Caco-2 (cell line): Measurements from ENCODE around the gene EIF4ENIF1. TPM values are rescaled to one million over a fixed set of nuclear protein-coding genes. Genes with fewer than 3 reads are reported as not detected.

Source experiments
- BruUV-seq: library from RNA; stranded (reverse); fragments of 400-500 nt; replicated peaks from 2 replicates; lab custom pipeline; 2021; lab: Mats Ljungman, UMichigan
- CTCF ChIA-PET: fragments of 300-600 bp; sonication (Branson Sonifier 250); formaldehyde crosslinking; loops from one replicate; lab custom pipeline; 2022; ENCODE audit warnings: antibody characterized with exemption; lab: Charles Lee
- POLR2A ChIA-PET: fragments of 300-600 bp; sonication (Branson Sonifier 250); formaldehyde crosslinking; loops from one replicate; lab custom pipeline; 2022; ENCODE audit warnings: antibody characterized with exemption; lab: Charles Lee
- DNase-seq, 2 experiments: peaks; one replicate each; pipeline versions ENCODE4 v3.0.0 to v3.0.0-alpha.2; 2020 to 2022
- H3K27me3 ChIP-seq: replicated peaks from 2 replicates; pipeline ENCODE4 v1.6.0; 2011; ENCODE audit warnings: low read length; ENCODE audit not compliant: control insufficient read depth, insufficient read depth
- H3K36me3 ChIP-seq: 2 replicates; pipeline ENCODE4 v1.5.1; 2011; ENCODE audit warnings: low read length; ENCODE audit not compliant: control insufficient read depth, insufficient read depth
- H3K4me1 ChIP-seq: fragments of 250-450 bp; sonication (Bioruptor Pico); 2 replicates; pipeline ENCODE4 v1.5.1; 2020; ENCODE audit warnings: mild to moderate bottlenecking
- H3K4me3 ChIP-seq: 2 replicates; pipeline ENCODE4 v1.5.1; 2011; ENCODE audit warnings: low read depth, mild to moderate bottlenecking, control low read depth, low read length
- H3K9me3 ChIP-seq: fragments of 250-450 bp; sonication (Bioruptor Pico); 2 replicates; pipeline ENCODE4 v1.5.1; 2020; ENCODE audit warnings: mild to moderate bottlenecking, moderate library complexity
- H3K27ac Mint-ChIP-seq: one replicate; pipeline ENCODE4 v1.8.0; 2022; ENCODE audit warnings: mixed read lengths; ENCODE audit not compliant: unreplicated experiment
- H3K27me3 Mint-ChIP-seq: one replicate; pipeline ENCODE4 v1.8.0; 2022; ENCODE audit warnings: mixed read lengths; ENCODE audit not compliant: insufficient read depth, unreplicated experiment
- H3K36me3 Mint-ChIP-seq: one replicate; pipeline ENCODE4 v1.8.0; 2022; ENCODE audit warnings: mild to moderate bottlenecking, mixed read lengths; ENCODE audit not compliant: insufficient read depth, unreplicated experiment
- H3K4me1 Mint-ChIP-seq: one replicate; pipeline ENCODE4 v1.8.0; 2022; ENCODE audit warnings: low read depth, mixed read lengths; ENCODE audit not compliant: unreplicated experiment
- H3K4me3 Mint-ChIP-seq: one replicate; pipeline ENCODE4 v1.8.0; 2022; ENCODE audit warnings: mild to moderate bottlenecking, moderate library complexity, mixed read lengths; ENCODE audit not compliant: unreplicated experiment
- H3K9me3 Mint-ChIP-seq: one replicate; pipeline ENCODE4 v1.8.0; 2022; ENCODE audit warnings: mixed read lengths; ENCODE audit not compliant: unreplicated experiment
- CTCF ChIP-seq, 2 experiments: fragments of 200-600 bp in 1 of 2; IDR thresholded peaks; 1 replicate in 1 of 2; 2 replicates in 1 of 2; pipeline versions ENCODE4 v1.5.1 to v1.8.0; 2011 to 2022; ENCODE audit warnings: antibody characterized with exemption in 1 of 2, control low read depth in 1 of 2, inconsistent platforms in 1 of 2, low read depth in 1 of 2, low read length in 1 of 2, mild to moderate bottlenecking in 1 of 2, moderate library complexity in 1 of 2; ENCODE audit not compliant: insufficient read depth in 1 of 2, severe bottlenecking in 1 of 2, unreplicated experiment in 1 of 2
- intact Hi-C: fragments of 100-400 bp; cut with micrococcal nuclease; formaldehyde crosslinking; loops from one replicate; pipeline ENCODE4 v1.10.0; 2022; ENCODE audit not compliant: unreplicated experiment
- total RNA-seq: library from RNA; stranded (reverse); gene quantifications from 2 replicates; pipeline ENCODE4 v1.2.3, GENCODE V29; 2022

Gene EIF4ENIF1
- total RNA-seq, 1 experiment from 2014 or later, result 39.7 TPM

- CTCF ChIA-PET, result no interaction called here
- Mint-ChIP-seq H3K27me3 (no peaks in the 10 kb centered on the region), H3K4me1 (no peaks in the 10 kb centered on the region)
Observed at GRCh38 chr22:31474743-31475142, 14.9 kb downstream of the EIF4ENIF1 start.

GRCh38 chr22:31465307-31465706, 24.3 kb downstream of the EIF4ENIF1 start:
- H3K27me3 Mint-ChIP-seq, result no peaks in the 10 kb centered on the region
- no peak for DNase-seq
- ChIA-PET CTCF (no interaction called here), POLR2A (no interaction called here)
- no peak for TF ChIP-seq CTCF (IDR thresholded peaks at IDR 0.05; ENCODE audit: insufficient read depth in 1 of 2, low read depth in 1 of 2, low read length in 1 of 2, severe bottlenecking in 1 of 2, unreplicated experiment in 1 of 2)
- no peak overlapping the region for H3K4me3 Mint-ChIP-seq
- H3K9me3 Mint-ChIP-seq, result no peaks in the 10 kb centered on the region
- no peaks in the 10 kb centered on the region for H3K4me1 Mint-ChIP-seq
- Histone ChIP-seq H3K4me3 (no peak overlapping the region), H3K9me3 (no peaks in the 10 kb centered on the region), H3K36me3 (no peaks in the 10 kb centered on the region; the same call in none of the 2 replicates), H3K27me3 (no peaks in the 10 kb centered on the region), H3K4me1 (no peaks in the 10 kb centered on the region)
- no peak overlapping the region for H3K27ac Mint-ChIP-seq
- intact Hi-C loops, result no loop called here
- peaks cover 65% of the 10 kb centered on the region for H3K36me3 Mint-ChIP-seq
- no TSS peak for BruUV-seq

More at GRCh38 chr22:31474743-31475142, 14.9 kb downstream of the EIF4ENIF1 start:
- no peak overlapping the region for H3K4me3 ChIP-seq
- BruUV-seq, result no TSS peak
- Mint-ChIP-seq H3K27ac (no peak overlapping the region), H3K4me3 (no peak overlapping the region), H3K36me3 (peaks cover 59% of the 10 kb centered on the region), H3K9me3 (no peaks in the 10 kb centered on the region)
- TF ChIP-seq CTCF (IDR thresholded peaks at IDR 0.05; ENCODE audit: insufficient read depth in 1 of 2, low read depth in 1 of 2, low read length in 1 of 2, severe bottlenecking in 1 of 2, unreplicated experiment in 1 of 2), result no peak
- intact Hi-C loops, result no loop called here
- H3K36me3 ChIP-seq, result no peaks in the 10 kb centered on the region
- DNase-seq, result no peak
- POLR2A ChIA-PET, result no interaction called here
- no peaks in the 10 kb centered on the region for H3K4me1 ChIP-seq
- H3K9me3 ChIP-seq, result no peaks in the 10 kb centered on the region
- no peaks in the 10 kb centered on the region for H3K27me3 ChIP-seq

- no peaks in the 10 kb centered on the region for H3K27me3 ChIP-seq
- CTCF ChIA-PET, result no interaction called here
- no peaks in the 10 kb centered on the region for H3K9me3 Mint-ChIP-seq
- no peak overlapping the region for H3K4me3 Mint-ChIP-seq
- H3K4me3 ChIP-seq, result no peak overlapping the region
- POLR2A ChIA-PET, result no interaction called here
- H3K4me1 ChIP-seq, result no peaks in the 10 kb centered on the region
- no peak overlapping the region for H3K27ac Mint-ChIP-seq
- intact Hi-C loops, result no loop called here
- no peak for DNase-seq
- no peak for TF ChIP-seq CTCF (IDR thresholded peaks at IDR 0.05; ENCODE audit: insufficient read depth in 1 of 2, low read depth in 1 of 2, low read length in 1 of 2, severe bottlenecking in 1 of 2, unreplicated experiment in 1 of 2)
- H3K9me3 ChIP-seq, result no peaks in the 10 kb centered on the region
- peaks cover 76% of the 10 kb centered on the region for H3K36me3 Mint-ChIP-seq
- BruUV-seq, result no TSS peak
- no peaks in the 10 kb centered on the region for H3K4me1 Mint-ChIP-seq
- H3K36me3 ChIP-seq, result no peaks in the 10 kb centered on the region; the same call in none of the 2 replicates
- no peaks in the 10 kb centered on the region for H3K27me3 Mint-ChIP-seq
Observed at GRCh38 chr22:31461699-31462098, 27.9 kb downstream of the EIF4ENIF1 start.
